Activated CD4-positive, CD25-positive, alpha-beta regulatory T cell treated with anti-CD3 and anti-CD28 coated beads, Interleukin-2, amount 50 U/mL, for 72 hours (primary cell): ENCODE results near the gene PLA2G4D.
A peak's percentile ranks its signal among the peaks of the same experiment; 100 is the strongest.

Source experiments
- DNase-seq: peaks from one replicate; pipeline ENCODE4 v3.0.0; 2021

The PLA2G4D gene

GRCh38 chr15:42070976-42071350, 23.4 kb downstream of the PLA2G4D start:
- DNase-seq, result no peak

GRCh38 chr15:42070279-42070975, 23.9 kb downstream of the PLA2G4D start:
- peak; percentile 22 for DNase-seq

- DNase-seq, result peak; percentile 19
Observed at GRCh38 chr15:42069496-42070278, 24.7 kb downstream of the PLA2G4D start.

DNA sequence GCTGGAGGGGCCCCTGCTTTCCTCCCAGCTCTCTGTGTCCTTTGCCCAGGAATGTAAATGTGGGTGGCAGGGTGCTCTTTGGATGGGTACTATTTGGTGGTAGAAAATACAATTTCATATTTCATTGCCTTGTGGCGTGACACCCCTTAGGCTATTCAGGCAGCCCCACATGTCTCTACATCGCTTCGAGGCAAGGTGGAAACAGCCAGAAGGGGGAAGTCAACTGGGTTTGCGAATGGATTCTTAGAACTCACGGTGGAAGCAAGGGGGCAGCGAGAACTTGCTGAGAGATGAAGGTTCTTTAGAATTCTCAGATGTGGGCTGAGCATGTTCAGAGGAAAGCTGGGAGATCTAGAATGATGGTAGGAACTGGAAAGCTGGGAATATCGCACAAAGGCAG, 25.3 kb downstream of the PLA2G4D start:
- no peak for DNase-seq

DNA sequence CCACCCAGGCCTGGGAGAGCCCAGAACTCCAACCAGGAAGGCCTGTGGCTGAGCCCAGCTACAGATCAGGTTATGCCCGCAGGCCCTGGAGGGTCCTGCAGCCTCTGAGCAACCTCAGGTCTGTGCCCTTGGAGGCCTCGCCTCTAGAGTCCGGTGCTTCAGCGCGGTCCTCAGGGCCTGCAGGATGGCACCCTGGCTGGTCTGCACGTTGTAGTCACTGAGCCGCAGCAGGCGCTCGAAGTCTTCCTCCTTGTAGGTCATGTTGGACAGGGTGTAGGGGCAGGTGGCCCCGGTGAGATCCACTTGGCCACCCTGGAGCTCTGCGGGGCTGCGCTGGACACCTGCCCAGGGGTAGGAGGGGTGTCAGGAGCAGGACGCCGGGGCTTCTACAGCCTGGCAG, 25.8 kb downstream of the PLA2G4D start:
- DNase-seq, result peak; percentile 11

DNA sequence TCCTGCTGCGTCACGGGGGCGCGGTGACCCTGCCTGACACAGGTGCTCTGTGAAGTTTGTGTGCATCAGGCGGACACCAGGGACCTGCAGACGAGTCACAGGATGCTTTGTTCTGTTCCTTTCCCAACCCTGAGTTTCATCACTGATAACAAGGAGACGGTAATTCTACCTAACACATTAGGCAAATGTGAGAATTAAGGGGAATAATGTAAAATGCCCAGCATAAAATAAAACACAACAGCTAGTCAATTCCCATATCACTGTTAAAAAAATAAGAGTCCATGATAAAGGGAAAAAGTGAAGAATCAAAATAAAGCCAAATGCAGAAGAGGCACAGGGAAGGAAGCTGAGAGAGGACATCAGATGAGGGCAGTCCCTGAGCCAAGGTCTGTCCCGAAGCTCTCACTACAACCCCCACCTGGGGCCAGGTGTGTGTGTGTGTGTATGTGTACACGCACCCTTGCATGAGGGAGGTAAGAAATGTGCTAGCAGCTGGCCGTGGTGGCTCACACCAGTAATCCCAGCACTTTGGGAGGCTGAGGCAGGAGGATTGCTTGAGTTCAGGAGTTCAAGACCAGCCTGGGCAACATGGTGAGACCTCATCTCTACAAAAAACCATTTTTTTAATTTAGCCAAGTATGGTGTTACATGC, 27.5 kb downstream of the PLA2G4D start:
- DNase-seq, result no peak

DNA sequence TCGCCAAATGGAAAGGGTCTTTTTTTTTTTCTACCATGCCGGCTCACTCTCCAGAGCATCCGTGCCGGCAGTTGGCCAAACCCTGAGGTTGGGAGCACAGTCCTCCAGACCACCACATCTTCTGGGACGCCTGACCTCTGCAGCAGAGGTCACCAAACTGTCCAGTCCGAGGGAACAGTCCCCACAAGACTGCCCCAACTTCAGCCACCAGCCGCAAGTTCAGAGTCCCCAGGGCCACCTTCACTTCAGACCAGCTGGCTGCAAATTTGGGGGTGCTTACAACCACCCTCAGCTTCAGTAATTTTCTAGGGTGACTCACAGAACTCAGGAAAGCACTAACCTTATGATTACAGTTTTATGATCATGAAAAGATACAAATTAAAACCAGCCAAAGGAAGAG, 28.9 kb downstream of the PLA2G4D start:
- no peak for DNase-seq

DNA sequence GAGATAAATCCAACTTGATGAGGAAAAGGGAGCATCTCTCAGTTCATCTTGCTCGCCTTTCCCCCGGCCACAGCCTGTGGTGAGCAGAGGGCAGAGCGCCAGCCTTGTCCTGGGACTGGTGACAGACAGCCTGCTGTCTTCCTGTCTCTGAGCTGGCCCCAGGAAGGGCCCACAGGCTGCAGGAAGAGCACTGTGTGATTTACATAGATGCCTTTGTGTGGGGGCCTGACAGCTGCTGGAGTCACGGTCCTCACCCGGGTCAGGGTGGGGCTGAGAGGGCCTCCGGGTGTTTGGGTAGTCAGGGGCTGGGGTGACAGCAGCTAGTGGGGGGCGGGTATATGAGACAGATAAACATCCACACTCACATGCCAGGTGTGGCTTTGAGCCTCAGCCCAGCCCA, 29.3 kb downstream of the PLA2G4D start:
- DNase-seq, result no peak

GRCh38 chr15:42064271-42064670, 30.1 kb downstream of the PLA2G4D start:
- DNase-seq, result no peak

- DNase-seq, result no peak
Observed at GRCh38 chr15:42063122-42063848, 31.1 kb downstream of the PLA2G4D start.

DNA sequence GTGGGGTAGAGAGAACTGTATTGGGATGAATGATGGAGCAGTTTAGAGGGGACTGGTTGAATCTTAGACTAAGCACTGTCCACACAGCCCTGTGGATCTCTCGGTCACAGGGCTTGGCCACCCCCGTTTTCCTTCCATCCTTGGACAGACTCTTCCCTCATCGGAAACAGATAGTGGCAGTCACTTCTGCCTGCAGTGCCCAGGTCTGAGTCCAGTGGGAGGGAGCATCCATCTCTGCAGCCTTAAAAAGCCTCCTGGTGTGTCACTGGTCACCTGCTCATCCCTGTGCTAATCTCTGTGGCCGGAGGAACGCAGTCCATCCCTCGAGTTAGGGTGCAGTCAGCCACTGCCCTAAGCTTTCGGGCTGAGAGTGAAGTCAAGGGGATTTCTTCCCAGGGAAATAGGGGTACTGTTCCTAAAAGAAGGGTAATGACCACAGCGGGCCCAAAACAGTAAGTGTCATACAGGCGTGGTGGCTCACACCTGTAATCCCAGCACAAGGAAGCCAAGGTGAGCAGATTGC, 32.0 kb downstream of the PLA2G4D start:
- DNase-seq, result no peak

- DNase-seq, result no peak
Observed at GRCh38 chr15:42060797-42061196, 33.6 kb downstream of the PLA2G4D start.

GRCh38 chr15:42060477-42060763, 33.9 kb downstream of the PLA2G4D start:
- no peak for DNase-seq

- DNase-seq, result peak; percentile 80
Observed at GRCh38 chr15:42059661-42060476, 34.5 kb downstream of the PLA2G4D start.

- DNase-seq, result no peak
Observed at GRCh38 chr15:42058791-42059190, 35.6 kb downstream of the PLA2G4D start.

GRCh38 chr15:42057799-42058646, 36.3 kb downstream of the PLA2G4D start:
- DNase-seq, result no peak

DNA sequence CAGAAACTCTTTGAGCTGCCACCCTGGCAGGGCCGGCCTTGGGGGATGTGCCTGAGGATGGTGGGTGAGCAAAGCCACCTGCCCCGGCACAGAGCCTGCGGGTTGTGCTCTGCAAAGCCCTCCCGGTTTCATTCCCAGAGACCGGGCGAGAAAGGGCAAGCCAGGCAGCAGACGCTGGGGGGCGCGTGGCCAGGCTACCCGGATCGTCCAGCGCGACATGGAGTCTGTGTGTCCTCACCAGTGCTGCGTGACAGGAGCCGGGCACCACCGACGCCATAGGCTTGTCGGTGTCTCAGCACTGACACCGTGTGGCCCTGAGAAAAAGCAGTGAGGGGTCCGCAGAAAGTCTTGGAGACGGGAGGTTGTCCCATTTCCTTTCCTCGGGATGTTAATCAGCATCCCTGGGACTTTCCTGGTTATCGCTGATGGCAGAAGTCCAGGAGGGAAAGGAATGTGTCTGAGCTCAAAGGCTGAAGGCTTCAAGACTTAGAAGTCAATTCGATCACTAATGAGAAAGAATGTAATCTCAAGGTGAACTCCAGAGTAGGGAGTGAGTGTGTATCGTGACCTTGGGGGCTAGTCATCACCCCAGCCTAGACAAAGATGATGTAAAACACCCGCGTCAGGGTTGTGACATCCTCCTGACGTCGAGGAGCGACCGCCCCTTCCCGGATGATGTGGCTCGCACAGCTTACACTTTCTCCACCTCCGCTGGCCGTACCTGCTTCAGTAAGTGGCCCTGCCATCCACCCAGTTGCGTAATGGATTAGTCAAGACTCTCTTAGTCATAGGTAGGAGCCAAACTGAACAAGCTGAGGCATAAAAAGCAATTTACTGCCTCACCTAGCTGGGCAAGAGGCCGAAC, 37.2 kb downstream of the PLA2G4D start:
- DNase-seq, result peak; percentile 46

GRCh38 chr15:42053914-42054313, 40.4 kb downstream of the PLA2G4D start:
- no peak for DNase-seq

GRCh38 chr15:42053010-42053409, 41.4 kb downstream of the PLA2G4D start:
- no peak for DNase-seq

GRCh38 chr15:42050484-42051255, 43.7 kb downstream of the PLA2G4D start:
- no peak for DNase-seq
